ENCODE data around the gene NFU1. TPM values are rescaled to one million over a fixed set of nuclear protein-coding genes. Genes with fewer than 3 reads are reported as not detected.

The NFU1 gene
- polyA plus RNA-seq, 1 donor (not counting 4 experiments of a cell fraction or from before 2014, with no cell fraction given): 53.7 TPM

DNA sequence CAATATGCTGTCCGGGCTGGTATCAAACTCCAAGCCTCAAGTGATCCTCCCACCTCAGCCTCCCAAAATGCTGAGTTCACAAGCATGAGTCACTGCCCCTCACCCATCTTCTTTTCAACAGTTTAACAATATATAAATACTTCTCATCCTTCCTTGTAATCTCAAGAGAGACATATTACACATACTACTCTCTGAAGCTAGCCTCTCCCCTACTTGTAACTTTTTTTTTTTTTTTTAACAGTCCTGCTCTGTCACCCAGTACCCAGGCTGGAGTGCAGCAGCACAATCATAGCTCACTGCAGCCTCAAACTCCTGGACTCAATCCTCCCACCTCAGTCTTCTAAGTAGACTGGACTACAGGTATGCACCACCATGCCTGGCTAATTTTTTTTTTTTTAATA, 55.9 kb downstream of the NFU1 start:
- Histone ChIP-seq H2AFZ (ENCODE audit: control insufficient read depth, low read length) (no peak overlapping the region), H3K9me1 (ENCODE audit: control insufficient read depth, extremely low read depth, insufficient read depth, low read length) (no peaks in the 10 kb centered on the region), H3K4me2 (ENCODE audit: control insufficient read depth, extremely low read depth, insufficient read depth, low read depth, low read length) (no peak overlapping the region), H3K9me3 (ENCODE audit: control insufficient read depth, low read depth, low read length) (no peaks in the 10 kb centered on the region), H3K4me3 (ENCODE audit: control insufficient read depth in 2 of 3, extremely low read depth in 1 of 3, insufficient read depth in 2 of 3, low read depth in 1 of 3, low read length in 3 of 3) (no peak overlapping the region), H3K4me1 (ENCODE audit: control insufficient read depth, extremely low read depth, insufficient read depth, low read length) (peaks cover 14% of the 10 kb centered on the region), H3K36me3 (ENCODE audit: control insufficient read depth in 2 of 2, extremely low read depth in 1 of 2, insufficient read depth in 2 of 2, low read length in 2 of 2) (peaks cover 0 to 3% of the 10 kb centered on the region in 2 experiments), H3K27me3 (ENCODE audit: control insufficient read depth, extremely low read depth, insufficient read depth, low read length) (no peaks in the 10 kb centered on the region), H3K79me2 (ENCODE audit: control insufficient read depth, insufficient read depth, low read length) (peaks cover 84% of the 10 kb centered on the region), H4K20me1 (ENCODE audit: control insufficient read depth, extremely low read depth, insufficient read depth, low read length) (no peaks in the 10 kb centered on the region), H3K9ac (ENCODE audit: control insufficient read depth, extremely low read depth, insufficient read depth, low read length) (no peak overlapping the region), H3K27ac (ENCODE audit: control insufficient read depth, insufficient read depth, low read length) (no peak overlapping the region)
- FAIRE-seq (no peak), DNase-seq (ENCODE audit: low read depth, low spot score) (no peak)
- dilution Hi-C loops (cut with MboI; ENCODE audit: extremely low pct_ligation_motif_present, low sequenced_read_pairs): no loop called here
- TF ChIP-seq EZH2 (IDR thresholded peaks at IDR 0.05; ENCODE audit: low read length): no peak
- TF ChIP-seq, protein P1, sequence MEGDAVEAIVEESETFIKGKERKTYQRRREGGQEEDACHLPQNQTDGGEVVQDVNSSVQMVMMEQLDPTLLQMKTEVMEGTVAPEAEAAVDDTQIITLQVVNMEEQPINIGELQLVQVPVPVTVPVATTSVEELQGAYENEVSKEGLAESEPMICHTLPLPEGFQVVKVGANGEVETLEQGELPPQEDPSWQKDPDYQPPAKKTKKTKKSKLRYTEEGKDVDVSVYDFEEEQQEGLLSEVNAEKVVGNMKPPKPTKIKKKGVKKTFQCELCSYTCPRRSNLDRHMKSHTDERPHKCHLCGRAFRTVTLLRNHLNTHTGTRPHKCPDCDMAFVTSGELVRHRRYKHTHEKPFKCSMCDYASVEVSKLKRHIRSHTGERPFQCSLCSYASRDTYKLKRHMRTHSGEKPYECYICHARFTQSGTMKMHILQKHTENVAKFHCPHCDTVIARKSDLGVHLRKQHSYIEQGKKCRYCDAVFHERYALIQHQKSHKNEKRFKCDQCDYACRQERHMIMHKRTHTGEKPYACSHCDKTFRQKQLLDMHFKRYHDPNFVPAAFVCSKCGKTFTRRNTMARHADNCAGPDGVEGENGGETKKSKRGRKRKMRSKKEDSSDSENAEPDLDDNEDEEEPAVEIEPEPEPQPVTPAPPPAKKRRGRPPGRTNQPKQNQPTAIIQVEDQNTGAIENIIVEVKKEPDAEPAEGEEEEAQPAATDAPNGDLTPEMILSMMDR (optimal IDR thresholded peaks at IDR 0.05 in 1 of 3, IDR thresholded peaks at IDR 0.05 in 1 of 3, conservative IDR thresholded peaks at IDR 0.05 in 1 of 3; ENCODE audit: extremely low read depth in 1 of 3, insufficient read depth in 2 of 3, low read length in 3 of 3): no peak

DNA sequence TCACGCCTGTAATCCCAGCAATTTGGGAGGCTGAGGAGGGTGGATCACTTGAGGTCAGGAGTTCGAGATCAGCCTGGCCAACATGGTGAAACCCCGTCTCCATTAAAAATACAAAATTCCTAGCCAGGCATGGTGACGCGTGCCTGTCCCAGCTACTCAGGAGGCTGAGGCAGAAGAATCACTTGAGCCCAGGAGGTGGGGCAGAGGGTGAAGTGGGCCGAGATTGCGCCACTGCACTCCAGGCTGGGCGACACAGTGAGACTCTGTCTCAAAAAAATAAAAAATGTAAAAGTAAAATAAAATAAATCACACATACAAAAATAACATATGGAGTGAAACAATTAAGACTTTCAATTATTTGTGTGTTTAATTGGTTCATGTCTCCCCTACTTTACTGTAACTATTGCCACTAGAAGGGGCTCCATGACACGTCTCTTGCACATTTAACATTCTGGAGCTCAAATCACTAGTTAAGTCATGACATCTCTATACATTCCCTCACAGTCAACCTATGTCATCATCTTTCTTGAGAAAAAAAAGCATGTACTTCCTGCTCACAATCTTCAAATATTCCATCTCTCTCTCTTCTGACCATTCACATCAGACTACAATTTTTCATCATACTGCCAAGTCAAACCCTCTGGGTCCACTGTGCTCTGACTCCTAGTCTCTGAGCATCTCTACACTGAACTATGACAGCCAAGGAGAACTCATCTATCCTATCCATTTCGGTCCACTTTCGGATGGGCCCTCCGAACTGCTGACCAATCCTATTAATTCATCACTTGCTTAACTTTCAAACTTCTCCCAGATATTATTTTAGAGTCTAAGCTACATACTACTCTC, 56.9 kb downstream of the NFU1 start:
- H3K9ac ChIP-seq (ENCODE audit: control insufficient read depth, extremely low read depth, insufficient read depth, low read length): no peak overlapping the region
- H3K9me3 ChIP-seq (ENCODE audit: control insufficient read depth, low read depth, low read length): no peaks in the 10 kb centered on the region
- peaks cover 10% of the 10 kb centered on the region for H3K4me1 ChIP-seq (ENCODE audit: control insufficient read depth, extremely low read depth, insufficient read depth, low read length)
- peaks cover 84% of the 10 kb centered on the region for H3K79me2 ChIP-seq (ENCODE audit: control insufficient read depth, insufficient read depth, low read length)
- H2AFZ ChIP-seq (ENCODE audit: control insufficient read depth, low read length): no peak overlapping the region
- no peaks in the 10 kb centered on the region for H4K20me1 ChIP-seq (ENCODE audit: control insufficient read depth, extremely low read depth, insufficient read depth, low read length)
- no peak for DNase-seq (ENCODE audit: low read depth, low spot score)
- H3K4me3 ChIP-seq (ENCODE audit: control insufficient read depth in 2 of 3, extremely low read depth in 1 of 3, insufficient read depth in 2 of 3, low read depth in 1 of 3, low read length in 3 of 3): no peak overlapping the region
- FAIRE-seq: no peak
- dilution Hi-C loops (cut with MboI; ENCODE audit: extremely low pct_ligation_motif_present, low sequenced_read_pairs): no loop called here
- no peak overlapping the region for H3K4me2 ChIP-seq (ENCODE audit: control insufficient read depth, extremely low read depth, insufficient read depth, low read depth, low read length)
- TF ChIP-seq, protein P1 (optimal IDR thresholded peaks at IDR 0.05 in 1 of 3, IDR thresholded peaks at IDR 0.05 in 1 of 3, conservative IDR thresholded peaks at IDR 0.05 in 1 of 3; ENCODE audit: extremely low read depth in 1 of 3, insufficient read depth in 2 of 3, low read length in 3 of 3): no peak
- TF ChIP-seq EZH2 (IDR thresholded peaks at IDR 0.05; ENCODE audit: low read length): no peak
- H3K27me3 ChIP-seq (ENCODE audit: control insufficient read depth, extremely low read depth, insufficient read depth, low read length): no peaks in the 10 kb centered on the region
- H3K9me1 ChIP-seq (ENCODE audit: control insufficient read depth, extremely low read depth, insufficient read depth, low read length): no peaks in the 10 kb centered on the region
- no peak overlapping the region for H3K27ac ChIP-seq (ENCODE audit: control insufficient read depth, insufficient read depth, low read length)
- peaks cover 0 to 3% of the 10 kb centered on the region in 2 experiments for H3K36me3 ChIP-seq (ENCODE audit: control insufficient read depth in 2 of 2, extremely low read depth in 1 of 2, insufficient read depth in 2 of 2, low read length in 2 of 2)
